Chondrocyte (in vitro differentiated cells): Measurements from ENCODE around the gene MOSPD2. TPM values are rescaled to one million over a fixed set of nuclear protein-coding genes. Genes with fewer than 3 reads are reported as not detected.
A peak's percentile ranks its signal among the peaks of the same experiment; 100 is the strongest.

Experiments
- DNase-seq: peaks from one replicate; pipeline ENCODE4 v3.0.0; 2021; ENCODE audit warnings: mixed read lengths, low spot score
- H3K27ac Mint-ChIP-seq: one replicate; pipeline ENCODE4 v1.8.0; 2021; ENCODE audit warnings: mild to moderate bottlenecking, moderate library complexity, mixed read lengths; ENCODE audit not compliant: unreplicated experiment
- H3K27me3 Mint-ChIP-seq: 2 replicates; pipeline ENCODE4 v1.8.0; 2021; ENCODE audit warnings: low read depth, mixed read lengths
- H3K36me3 Mint-ChIP-seq: 2 replicates; pipeline ENCODE4 v1.8.0; 2021; ENCODE audit warnings: low read depth, mixed read lengths
- H3K4me1 Mint-ChIP-seq: 2 replicates; pipeline ENCODE4 v1.8.0; 2021; ENCODE audit warnings: low read depth, mild to moderate bottlenecking, mixed read lengths
- H3K4me3 Mint-ChIP-seq: one replicate; pipeline ENCODE4 v1.8.0; 2021; ENCODE audit warnings: mild to moderate bottlenecking, moderate library complexity, mixed read lengths; ENCODE audit not compliant: unreplicated experiment
- H3K9me3 Mint-ChIP-seq: 2 replicates; pipeline ENCODE4 v1.8.0; 2021; ENCODE audit warnings: low read depth, mixed read lengths
- CTCF ChIP-seq: fragments of 200-600 bp; sonication (generic); IDR thresholded peaks from 2 replicates; pipeline ENCODE4 v1.5.0; 2021; ENCODE audit warnings: antibody characterized with exemption, mild to moderate bottlenecking, moderate library complexity
- total RNA-seq: library from RNA; stranded (reverse); gene quantifications from 3 replicates; pipeline ENCODE4 v1.2.1, GENCODE V29; 2021

MOSPD2 gene
- total RNA-seq, 1 donor from 2014 or later: 27.2 TPM

GRCh38 chrX:14936561-14936960 is 63.3 kb downstream of the MOSPD2 start:
- Mint-ChIP-seq H3K4me3 (no peak overlapping the region), H3K27me3 (no peaks in the 10 kb centered on the region), H3K27ac (peak overlapping the region; percentile 82), H3K4me1 (peaks cover 16% of the 10 kb centered on the region), H3K36me3 (no peaks in the 10 kb centered on the region), H3K9me3 (peaks cover 3% of the 10 kb centered on the region)
- no peak for TF ChIP-seq CTCF
- DNase-seq: no peak

- Mint-ChIP-seq H3K4me1 (peaks cover 13% of the 10 kb centered on the region), H3K27me3 (no peaks in the 10 kb centered on the region), H3K36me3 (no peaks in the 10 kb centered on the region), H3K4me3 (no peak overlapping the region), H3K27ac (no peak overlapping the region), H3K9me3 (peaks cover 3% of the 10 kb centered on the region)
- no peak for DNase-seq
- TF ChIP-seq CTCF: no peak
Observed at GRCh38 chrX:14939644-14940043, 66.4 kb downstream of the MOSPD2 start.

- DNase-seq: no peak
- Mint-ChIP-seq H3K4me3 (no peak overlapping the region), H3K27me3 (no peaks in the 10 kb centered on the region), H3K9me3 (peaks cover 3% of the 10 kb centered on the region), H3K27ac (no peak overlapping the region), H3K4me1 (peaks cover 12% of the 10 kb centered on the region), H3K36me3 (no peaks in the 10 kb centered on the region)
- no peak for TF ChIP-seq CTCF
Observed at GRCh38 chrX:14941301-14941700, 68.1 kb downstream of the MOSPD2 start.

GRCh38 chrX:14942341-14942740 is 69.1 kb downstream of the MOSPD2 start:
- Mint-ChIP-seq H3K9me3 (no peaks in the 10 kb centered on the region), H3K36me3 (no peaks in the 10 kb centered on the region), H3K27me3 (no peaks in the 10 kb centered on the region), H3K27ac (no peak overlapping the region), H3K4me1 (peaks cover 6% of the 10 kb centered on the region), H3K4me3 (no peak overlapping the region)
- no peak for DNase-seq
- no peak for TF ChIP-seq CTCF

- no peaks in the 10 kb centered on the region for H3K9me3 Mint-ChIP-seq
- H3K36me3 Mint-ChIP-seq: no peaks in the 10 kb centered on the region
- no peak for DNase-seq
- H3K27me3 Mint-ChIP-seq: no peaks in the 10 kb centered on the region
- TF ChIP-seq CTCF: no peak
- no peak overlapping the region for H3K27ac Mint-ChIP-seq
- H3K4me3 Mint-ChIP-seq: no peak overlapping the region
- no peaks in the 10 kb centered on the region for H3K4me1 Mint-ChIP-seq
Observed at GRCh38 chrX:14943962-14944361, 70.7 kb downstream of the MOSPD2 start.
